LHCN-M2 (cell line): ENCODE results near the gene RESP18. TPM values are rescaled to one million over a fixed set of nuclear protein-coding genes. Genes with fewer than 3 reads are reported as not detected.
"Not testable (repeated sequence)": the region's sequence is repeated elsewhere in the genome, so short reads cannot be mapped to it uniquely, and the experiment has no call there.

Experiments used
- DNase-seq: peaks from one replicate; pipeline ENCODE4 v3.0.0-alpha.2; 2012; ENCODE audit warnings: low read depth
- total RNA-seq: library from RNA; depleted of rRNA; stranded (reverse); fragments of >200 nt; gene quantifications from 2 replicates; pipeline ENCODE4 v1.2.3, GENCODE V29; 2014

The RESP18 gene
- total RNA-seq, 1 experiment from 2014 or later: not detected

DNA sequence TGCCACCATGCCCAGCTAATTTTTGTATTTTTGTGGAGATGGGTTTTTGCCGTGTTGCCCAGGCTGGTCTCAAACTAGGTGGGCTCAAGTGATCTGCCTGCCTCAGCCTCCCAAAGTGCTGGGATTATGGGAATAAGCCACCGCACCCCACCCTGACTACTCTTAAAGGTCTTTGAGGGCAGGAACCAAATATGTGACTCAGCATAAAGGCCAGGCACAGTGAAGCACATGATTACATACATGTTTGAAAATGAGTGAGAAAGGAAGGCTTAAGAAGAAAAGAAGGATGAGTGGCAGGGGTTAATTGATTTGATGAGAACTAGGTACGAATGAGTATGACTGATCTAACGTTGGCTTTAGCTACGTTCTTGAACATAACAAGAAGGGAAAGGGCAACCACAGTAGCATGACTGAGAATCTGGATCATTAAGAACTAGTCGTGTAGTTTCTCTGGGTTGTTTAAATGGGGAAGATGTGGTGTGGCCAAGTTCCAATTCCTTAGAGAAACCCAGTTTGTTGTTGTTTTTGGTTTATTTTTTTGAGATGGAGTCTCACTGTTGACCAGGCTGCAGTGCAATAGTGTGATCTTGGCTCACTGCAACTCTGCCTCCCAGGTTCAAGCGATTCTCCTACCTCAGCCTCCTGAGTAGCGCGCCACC is 6.8 kb downstream of the RESP18 start:
- DNase-seq: no peak

DNA sequence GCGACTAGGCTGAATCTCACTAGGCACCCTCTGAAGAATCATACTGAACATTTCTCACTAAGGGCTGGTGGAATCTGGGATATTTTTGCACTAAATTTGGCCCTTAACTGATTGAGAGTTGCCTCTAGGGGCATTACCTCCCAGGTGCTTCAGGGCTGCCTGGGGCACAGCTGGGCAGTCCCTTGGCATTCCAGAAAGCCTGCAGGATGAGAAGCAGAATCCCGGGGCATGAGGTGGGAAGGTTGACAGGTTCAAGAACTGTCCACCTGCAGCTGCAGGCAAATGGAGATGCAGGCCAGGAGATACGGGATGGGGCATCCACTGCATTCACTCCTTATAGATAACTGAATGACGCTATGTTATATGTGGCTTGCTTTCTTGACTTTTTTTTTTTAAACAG is 7.4 kb downstream of the RESP18 start:
- no peak for DNase-seq

DNA sequence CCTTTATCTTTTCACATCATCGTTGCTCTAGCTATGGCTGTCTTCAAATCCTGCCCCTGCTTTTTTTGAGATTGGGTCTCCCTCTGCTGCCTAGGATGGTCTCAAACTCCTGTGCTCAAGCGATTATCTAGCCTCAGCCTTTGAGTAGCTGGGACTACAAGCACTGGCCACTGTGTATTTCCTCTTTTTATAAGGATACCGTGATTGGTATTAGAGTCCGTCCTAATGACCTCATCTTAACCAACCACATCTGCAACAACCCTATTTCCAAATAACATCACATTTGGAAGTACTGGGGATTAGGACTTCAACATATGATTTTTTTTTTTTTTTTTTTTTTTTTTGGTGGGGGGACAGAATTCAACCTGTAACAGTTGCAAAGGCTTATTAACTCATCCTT is 9.1 kb downstream of the RESP18 start:
- DNase-seq: no peak

DNA sequence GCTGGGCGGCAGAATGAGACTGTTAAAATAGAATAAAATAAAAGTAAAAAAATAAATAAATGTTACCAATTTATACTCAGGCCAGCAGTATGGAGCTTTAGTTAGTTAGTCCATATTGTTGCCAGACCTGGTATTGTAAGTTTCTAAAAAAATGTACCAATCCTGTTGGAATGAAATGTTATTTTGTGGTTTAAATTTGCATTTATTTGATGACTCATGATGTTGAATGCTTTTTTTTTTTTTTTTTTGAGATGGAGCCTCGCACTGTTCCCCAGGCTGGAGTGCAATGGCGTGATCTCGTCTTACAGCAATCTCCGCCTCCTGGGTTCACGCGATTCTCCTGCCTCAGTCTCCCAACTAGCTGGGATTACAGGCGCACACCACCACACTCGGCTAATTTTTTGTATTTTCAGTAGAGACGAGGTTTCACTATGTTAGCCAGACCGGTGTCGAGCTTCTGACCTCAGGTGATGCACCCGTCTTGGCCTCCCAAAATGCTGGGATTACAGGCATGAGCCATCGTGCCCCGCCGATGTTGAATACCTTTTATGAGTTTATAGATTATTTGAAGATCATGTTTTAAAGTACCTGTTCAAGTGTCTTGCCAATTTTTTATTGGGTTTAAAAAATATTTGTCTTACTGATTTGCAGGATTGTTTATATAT is 17.6 kb downstream of the RESP18 start:
- peak; percentile 13 for DNase-seq

DNA sequence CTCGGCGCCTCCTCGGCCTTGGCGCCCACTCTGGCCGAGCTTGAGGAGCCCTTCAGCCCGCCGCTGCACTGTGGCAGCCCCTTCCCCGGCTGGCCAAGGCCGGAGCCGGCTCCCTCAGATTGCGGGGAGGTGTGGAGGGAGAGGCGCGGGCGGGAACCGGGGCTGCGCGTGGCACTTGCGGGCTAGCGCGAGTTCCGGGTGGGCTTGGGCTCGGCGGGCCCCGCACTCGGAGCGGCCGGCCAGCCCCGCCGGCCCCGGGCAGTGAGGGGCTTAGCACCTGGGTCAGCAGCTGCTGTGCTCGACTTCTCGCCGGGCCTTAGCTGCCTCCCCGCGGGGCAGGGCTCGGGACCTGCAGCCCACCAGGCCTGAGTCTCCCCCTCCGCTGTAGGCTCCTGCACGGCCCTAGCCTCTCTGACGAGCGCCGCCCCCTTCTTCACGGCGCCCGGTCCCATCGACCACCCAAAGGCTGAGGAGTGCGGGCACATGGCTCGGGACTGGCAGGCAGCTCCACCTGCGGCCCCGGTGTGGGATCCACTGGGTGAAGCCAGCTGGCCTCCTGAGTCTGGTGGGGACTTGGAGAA is 19.8 kb downstream of the RESP18 start:
- DNase-seq: not testable (repeated sequence)

DNA sequence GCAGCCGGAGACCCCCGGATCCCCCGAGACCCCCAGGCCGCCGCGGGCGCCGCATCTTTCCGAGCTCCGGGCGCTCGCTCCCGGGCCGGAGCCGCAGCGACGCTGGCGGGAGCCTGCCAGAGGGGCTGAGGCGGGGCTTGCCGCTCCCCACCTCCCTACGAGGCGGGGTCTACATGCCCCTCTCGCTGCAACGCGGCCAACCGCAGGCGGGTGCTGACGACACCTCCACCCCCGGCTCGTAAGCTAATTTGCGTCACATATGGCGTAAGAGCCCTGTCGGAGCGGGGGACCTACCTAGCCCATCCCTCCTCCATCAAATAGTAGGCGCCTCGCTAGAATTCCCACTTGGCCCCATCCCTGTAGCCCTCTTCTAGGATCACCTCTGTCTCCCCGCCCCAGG is 23.3 kb downstream of the RESP18 start, which contains the start of gene PTPRN:
Gene PTPRN (minus strand): TSS at position 124 of the 400 bp plus-strand sequence. CDS start 69 bp downstream, at position 55.
- no peak for DNase-seq

DNA sequence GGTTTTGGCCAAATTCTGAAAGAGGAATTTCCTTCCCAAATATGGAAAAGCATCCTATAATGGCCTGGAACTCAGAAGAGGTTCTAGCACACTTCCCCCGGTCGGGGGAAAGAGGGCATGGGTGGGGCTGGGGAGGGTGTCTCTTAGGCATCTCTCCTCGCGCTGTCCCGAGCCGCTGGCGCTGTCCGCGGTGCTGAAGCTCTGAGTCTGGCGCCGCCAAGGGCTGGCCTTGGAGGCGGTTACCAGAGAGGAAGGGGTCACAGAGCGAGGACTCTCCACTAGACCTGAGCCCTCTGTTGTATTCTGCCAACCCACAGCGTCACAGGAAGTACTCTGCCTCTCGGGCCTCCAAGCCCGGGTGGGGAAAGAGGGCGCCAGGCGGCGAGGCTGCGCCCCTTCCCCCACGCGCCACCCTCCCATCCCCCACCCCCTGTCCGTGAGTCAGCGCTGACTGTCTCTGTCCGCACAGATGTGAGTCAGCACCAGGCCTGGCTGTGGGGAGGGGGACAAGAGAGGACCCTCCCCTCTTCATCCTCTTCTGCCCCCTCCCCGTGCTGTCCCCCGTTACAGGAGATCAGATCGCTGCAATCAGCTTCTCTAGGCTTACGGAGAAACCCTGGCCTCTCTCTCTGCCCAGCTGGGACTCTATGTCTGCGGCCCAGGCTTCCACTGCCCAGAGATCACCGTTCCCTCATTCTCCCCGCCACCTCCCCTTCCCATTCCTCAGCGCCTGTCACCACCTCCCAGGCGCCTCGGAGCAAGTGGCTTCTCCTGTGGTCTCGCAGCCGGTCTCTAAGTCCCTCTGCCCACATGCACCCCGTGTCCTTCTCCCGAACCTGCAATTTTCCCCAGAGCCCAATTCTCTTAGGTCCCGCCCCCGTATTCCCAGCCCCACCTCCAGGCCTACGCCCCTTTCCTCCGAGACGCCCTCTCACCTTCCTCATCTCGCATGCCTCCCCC is 24.1 kb downstream of the RESP18 start:
- peak; percentile 64 for DNase-seq

DNA sequence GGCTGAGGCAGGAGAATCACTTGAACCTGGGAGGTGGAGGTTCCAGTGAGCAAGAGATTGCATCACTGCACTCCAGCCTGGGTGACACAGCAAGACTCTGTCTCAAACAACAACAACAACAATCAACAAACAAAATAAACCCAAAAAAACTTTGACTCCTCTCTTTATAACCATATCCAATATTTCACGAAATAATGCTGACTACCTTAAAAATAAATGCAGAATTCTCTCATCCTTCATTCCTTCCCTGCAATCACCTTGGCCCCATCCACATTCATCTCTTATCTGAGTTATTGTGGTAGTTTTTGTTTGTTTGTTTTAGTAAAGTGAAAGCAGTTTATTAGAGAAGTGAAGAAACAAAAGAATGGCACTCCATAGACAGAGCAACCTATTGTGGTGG is 26.5 kb downstream of the RESP18 start:
- no peak for DNase-seq

DNA sequence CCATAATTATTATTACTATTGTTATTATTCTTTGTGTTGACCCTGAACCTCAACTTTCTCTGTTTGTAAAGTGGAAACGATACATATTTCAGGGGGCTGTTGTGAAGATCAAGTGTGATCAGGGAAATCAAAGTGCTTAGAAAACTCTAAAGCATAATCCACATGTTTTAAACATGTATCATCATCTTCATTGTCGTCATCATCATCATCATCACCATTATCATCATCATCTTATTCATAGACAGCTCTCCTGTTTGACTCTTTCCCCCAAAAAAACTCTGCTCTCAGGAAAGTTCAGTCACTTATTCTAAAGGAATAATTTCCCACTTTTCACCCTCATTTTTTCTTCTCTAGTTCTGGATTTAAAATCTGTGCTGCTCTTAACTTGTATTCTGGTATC is 28.3 kb downstream of the RESP18 start:
- DNase-seq: no peak

DNA sequence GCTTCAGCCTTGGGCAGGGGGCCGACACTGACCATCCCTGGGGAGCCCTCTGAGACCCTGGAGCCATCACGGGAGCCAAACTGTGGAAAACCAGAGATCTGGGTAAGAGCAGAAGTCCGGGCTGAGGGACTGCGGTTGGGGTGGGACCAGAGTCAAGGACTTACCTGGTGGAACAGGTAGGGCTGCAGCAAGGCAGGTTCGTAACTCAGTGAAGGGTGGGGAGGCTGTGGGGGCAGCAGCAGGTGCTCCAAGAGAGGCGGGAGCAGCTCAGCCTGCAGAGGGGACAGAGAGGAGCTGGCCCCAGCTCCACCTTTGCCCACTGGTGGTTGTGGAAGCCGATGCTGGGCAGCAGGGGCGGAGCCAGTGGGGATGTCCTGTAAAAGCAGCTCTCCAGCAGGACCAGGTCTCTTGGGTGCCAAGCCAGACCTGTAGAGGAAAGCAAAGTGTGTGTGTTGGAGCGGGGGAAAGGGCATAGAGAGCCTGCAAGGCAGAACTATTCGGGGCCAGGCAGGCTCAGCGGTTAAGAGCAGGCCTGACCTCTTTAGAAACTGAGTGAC is 30.1 kb downstream of the RESP18 start:
- no peak for DNase-seq

DNA sequence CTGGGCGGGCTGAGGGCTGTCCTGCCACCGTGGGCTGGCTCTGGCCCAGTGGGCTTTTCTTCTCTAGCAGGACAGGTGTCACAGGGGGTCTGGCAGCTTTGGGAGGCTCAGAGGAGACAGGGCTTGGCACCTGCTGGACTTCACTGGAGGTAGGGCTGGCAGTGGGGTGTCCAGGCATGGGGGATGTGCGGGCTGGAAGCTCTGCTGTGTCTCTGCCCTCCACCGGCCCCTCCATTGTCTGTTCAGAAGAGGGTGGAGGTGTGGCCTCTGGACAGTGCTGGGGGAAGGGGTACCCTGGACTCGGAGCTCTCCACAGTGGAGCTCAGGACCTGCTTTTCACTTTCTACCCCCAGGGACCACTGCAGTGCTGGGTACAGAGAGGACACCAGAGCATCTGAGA is 32.5 kb downstream of the RESP18 start:
- no peak for DNase-seq

DNA sequence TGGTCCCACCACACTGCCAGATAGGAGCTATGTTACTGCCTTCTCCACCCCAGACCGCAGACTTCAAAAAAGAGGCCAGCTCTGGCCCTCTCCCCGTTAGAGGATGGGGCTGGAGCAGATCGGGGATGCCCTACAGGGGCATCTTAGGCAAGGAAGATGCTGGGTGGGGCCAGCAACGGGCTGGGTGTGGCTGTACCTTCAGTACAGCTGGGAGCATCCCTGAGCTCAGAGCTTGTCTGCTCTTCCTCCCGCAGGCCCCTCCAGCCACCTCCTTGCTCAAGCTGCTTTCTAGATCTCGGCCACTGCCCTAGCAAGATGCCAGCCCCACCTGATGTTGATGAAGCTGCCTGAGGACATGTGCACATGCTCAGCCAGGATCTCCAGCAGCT is 33.2 kb downstream of the RESP18 start:
- DNase-seq: no peak

DNA sequence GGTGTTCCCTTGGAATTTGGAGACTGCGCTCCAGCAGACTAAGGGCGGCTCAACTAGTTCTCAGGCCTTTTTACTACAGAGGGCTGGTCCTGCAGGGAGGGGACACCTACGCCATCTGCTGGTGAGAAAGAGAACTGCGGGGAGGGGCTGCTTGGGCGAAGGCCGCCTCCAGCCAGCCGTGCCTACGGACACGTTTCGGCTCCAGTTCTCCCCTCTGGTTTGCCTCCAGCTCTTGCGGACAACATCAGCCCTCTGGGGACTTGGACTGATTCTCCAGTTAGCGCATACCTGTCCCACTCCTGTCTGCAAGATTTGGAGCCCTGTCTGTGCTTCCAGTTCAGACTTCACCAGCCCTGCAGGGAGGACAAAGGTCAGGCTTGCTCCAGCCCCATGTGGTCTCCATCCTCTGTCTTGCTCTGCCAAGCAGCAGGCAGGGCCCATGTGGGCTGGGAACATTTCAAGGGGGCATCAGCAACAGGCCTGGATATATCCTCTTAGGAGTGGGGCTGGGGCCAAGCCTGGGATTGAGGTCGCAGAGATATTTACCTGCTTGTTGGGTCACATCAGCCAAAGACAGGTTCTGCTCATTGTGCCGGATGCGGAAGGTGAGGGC is 33.7 kb downstream of the RESP18 start:
- peak; percentile 63 for DNase-seq

DNA sequence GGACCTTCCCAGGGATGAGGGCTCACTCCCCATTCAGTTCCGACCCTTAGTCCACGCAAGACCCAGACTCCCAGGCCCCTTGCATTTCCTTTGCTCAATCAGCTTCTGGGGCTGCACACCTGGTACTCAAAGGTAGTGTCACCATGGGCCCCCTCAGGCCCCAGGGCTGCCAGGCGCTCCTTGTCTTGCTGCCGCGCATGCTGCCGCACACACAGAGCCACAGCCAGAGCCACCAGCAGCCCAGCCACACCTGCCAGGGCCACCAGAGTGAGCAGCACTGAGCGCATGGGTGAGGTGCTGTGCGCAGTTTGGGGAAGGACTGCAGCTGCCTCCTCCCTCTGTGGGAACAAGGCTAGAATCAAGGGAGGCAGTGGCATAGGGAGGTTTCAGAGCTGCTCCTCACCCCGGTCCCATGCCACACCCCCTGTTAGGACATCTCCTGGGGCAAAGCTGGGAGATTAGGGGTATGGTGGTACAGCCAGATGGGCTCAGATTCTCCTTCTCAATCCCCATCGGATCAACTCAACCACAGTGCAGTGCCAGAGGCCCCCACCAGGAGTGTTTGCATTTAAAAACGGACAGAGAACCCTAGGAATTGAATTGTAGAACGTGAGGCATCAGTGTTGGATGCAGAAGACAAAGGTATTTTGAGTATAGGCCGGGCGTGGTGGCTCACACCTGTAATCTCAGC is 34.6 kb downstream of the RESP18 start:
- DNase-seq: no peak

DNA sequence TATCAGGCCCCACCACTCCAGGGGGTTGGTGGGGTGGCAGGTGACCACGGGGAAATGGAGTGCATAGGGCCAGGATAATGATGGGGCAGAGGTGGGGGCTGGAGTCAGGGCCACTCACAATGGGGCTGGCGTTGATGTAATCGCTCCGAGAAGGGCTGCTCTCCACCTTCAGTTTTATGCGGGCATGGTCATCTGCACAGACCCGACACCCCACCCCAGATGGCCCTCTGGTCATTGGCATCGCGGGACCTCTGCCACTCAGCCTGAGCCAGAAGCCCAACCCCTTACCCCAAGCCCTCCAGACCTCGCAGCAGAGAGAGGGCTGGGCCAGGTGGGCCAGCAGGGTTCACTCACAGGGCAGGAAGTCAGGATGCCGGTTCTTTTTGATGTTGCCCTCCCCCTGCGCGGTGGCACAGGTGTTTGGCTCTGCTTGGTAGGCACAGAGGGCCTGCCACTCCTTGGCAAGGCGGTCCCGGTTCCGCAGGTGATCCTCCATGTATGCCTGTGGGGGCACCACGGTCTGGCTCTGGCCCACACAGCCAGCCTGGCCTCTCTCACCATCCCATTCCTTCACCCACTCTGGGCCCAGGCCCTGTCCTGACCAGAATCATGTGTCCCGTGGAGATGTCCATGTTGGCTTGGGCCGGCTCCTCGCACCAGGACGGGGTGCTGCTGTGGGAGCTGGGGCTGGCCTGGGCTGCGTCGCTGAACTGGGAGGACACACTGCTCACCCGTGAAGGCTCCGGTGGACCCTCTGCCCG is 35.7 kb downstream of the RESP18 start:
- DNase-seq: no peak

DNA sequence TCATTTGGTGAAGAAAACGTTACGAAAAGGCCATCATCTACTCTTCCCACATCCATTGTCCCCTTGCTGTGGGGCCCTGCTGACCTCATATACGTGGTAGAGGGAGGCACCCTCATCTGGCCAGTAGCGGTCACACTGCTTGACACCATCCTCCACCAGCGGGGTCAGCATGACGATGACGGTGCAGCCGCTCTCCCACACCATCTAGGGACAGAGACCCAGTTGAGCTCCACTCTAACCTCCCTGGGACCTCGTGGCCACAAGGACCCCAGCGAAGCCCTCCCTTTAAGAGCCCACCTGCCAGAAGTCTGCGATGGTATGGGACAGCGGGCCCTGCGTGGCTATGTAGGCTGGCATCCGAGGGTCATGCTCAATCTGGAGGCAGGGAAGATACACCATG is 36.4 kb downstream of the RESP18 start:
- DNase-seq: no peak

DNA sequence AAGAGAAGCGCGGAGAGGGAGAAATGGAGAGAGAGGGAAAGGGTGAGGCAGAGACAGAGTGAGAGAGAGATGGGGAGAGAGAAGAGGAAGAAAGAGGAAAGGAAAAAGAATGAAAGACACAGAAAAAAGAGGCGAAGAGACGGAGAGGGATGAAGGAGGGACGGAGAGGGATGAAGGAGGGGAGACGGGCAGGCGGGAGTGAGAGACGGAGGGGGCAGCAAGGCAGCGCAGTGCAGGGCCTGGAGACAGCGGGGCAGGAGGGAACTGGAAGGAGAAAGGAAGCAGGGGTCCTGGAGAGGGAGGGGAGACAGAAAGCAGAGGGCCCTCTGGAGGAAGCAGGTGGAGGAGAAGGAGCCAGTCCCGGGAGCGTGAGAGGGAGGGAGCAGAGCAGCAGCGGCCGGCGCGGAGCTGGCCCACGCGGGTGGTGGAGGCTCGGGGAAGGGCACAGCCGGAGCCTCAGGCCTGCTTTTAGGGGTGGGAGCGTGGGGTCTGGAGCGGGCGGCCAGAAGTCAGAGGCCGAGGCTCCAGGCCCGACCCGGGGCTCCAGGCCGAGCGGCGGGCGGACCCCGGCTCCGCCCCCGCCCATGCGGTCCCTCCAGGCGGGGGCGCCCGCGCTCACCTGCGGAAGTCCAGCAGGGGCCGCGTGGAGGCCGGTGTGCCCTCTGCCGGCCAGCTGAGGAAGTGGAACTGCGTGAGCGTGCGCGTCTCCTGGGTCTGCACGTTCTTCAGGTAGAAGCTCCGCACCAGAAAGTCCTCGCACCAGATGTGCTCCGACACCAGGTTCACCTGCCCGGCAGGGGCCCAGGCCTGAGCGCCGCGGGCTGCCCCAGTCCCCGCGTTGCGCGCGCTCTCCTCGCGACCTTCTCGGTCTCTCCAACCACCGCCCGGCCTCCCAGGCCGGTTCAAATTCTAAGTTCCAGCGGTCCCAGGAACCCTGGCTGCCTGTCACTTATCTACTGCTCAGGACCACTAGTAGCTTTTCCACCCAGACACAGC is 37.9 kb downstream of the RESP18 start:
- DNase-seq: peak; percentile 53

DNA sequence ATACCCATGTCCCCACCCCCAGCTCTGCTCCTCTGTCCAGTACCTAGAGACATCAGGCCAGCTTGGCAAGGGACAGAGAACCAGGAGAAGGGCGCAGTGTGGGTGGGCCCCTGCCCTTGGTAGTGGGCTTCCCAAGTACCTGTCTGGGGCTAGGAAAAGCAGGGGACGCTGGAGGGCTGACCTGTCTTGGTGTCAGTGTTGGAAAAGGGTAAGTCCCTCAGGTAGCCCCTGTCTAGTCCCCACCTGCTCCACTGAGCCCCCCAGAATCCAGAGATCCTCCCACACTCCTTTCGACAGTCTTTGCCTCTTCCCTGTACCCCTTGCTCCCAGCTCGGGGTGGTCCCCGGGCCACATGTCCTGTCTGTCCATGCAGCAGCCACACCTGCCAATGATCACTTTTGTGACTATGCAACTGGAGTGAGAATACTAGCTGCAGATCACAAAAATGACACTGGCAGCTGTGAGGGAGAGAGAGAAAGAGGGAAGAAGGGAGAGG is 38.8 kb downstream of the RESP18 start:
- DNase-seq: no peak
